Measurements from ENCODE around the gene ACTG2. TPM values are rescaled to one million over a fixed set of nuclear protein-coding genes. Genes with fewer than 3 reads are reported as not detected.

ACTG2 gene
- polyA plus RNA-seq, 1 donor (not counting 4 experiments of a cell fraction or from before 2014, with no cell fraction given): not detected

- Histone ChIP-seq H3K27ac (ENCODE audit: control insufficient read depth, insufficient read depth, low read length) (no peak overlapping the region), H4K20me1 (ENCODE audit: control insufficient read depth, extremely low read depth, insufficient read depth, low read length) (no peaks in the 10 kb centered on the region), H3K4me3 (ENCODE audit: control insufficient read depth in 2 of 3, extremely low read depth in 1 of 3, insufficient read depth in 2 of 3, low read depth in 1 of 3, low read length in 3 of 3) (no peak overlapping the region), H3K27me3 (ENCODE audit: control insufficient read depth, extremely low read depth, insufficient read depth, low read length) (no peaks in the 10 kb centered on the region), H2AFZ (ENCODE audit: control insufficient read depth, low read length) (no peak overlapping the region), H3K36me3 (ENCODE audit: control insufficient read depth in 2 of 2, extremely low read depth in 1 of 2, insufficient read depth in 2 of 2, low read length in 2 of 2) (no peaks in the 10 kb centered on the region), H3K79me2 (ENCODE audit: control insufficient read depth, insufficient read depth, low read length) (no peaks in the 10 kb centered on the region), H3K4me2 (ENCODE audit: control insufficient read depth, extremely low read depth, insufficient read depth, low read depth, low read length) (no peak overlapping the region), H3K4me1 (ENCODE audit: control insufficient read depth, extremely low read depth, insufficient read depth, low read length) (no peaks in the 10 kb centered on the region), H3K9me1 (ENCODE audit: control insufficient read depth, extremely low read depth, insufficient read depth, low read length) (no peaks in the 10 kb centered on the region), H3K9ac (ENCODE audit: control insufficient read depth, extremely low read depth, insufficient read depth, low read length) (no peak overlapping the region), H3K9me3 (ENCODE audit: control insufficient read depth, low read depth, low read length) (no peaks in the 10 kb centered on the region)
- no peak for DNase-seq (ENCODE audit: low read depth, low spot score)
- no peak for TF ChIP-seq EZH2 (IDR thresholded peaks at IDR 0.05; ENCODE audit: low read length)
- TF ChIP-seq, protein P1, sequence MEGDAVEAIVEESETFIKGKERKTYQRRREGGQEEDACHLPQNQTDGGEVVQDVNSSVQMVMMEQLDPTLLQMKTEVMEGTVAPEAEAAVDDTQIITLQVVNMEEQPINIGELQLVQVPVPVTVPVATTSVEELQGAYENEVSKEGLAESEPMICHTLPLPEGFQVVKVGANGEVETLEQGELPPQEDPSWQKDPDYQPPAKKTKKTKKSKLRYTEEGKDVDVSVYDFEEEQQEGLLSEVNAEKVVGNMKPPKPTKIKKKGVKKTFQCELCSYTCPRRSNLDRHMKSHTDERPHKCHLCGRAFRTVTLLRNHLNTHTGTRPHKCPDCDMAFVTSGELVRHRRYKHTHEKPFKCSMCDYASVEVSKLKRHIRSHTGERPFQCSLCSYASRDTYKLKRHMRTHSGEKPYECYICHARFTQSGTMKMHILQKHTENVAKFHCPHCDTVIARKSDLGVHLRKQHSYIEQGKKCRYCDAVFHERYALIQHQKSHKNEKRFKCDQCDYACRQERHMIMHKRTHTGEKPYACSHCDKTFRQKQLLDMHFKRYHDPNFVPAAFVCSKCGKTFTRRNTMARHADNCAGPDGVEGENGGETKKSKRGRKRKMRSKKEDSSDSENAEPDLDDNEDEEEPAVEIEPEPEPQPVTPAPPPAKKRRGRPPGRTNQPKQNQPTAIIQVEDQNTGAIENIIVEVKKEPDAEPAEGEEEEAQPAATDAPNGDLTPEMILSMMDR (optimal IDR thresholded peaks at IDR 0.05 in 1 of 3, IDR thresholded peaks at IDR 0.05 in 1 of 3, conservative IDR thresholded peaks at IDR 0.05 in 1 of 3; ENCODE audit: extremely low read depth in 1 of 3, insufficient read depth in 2 of 3, low read length in 3 of 3): no peak
- no peak for FAIRE-seq
- dilution Hi-C loops (cut with MboI; ENCODE audit: extremely low pct_ligation_motif_present, low sequenced_read_pairs): no loop called here
These were observed 18.9 kb downstream of the ACTG2 start for GRCh38 chr2:73911548-73912208.

- no peaks in the 10 kb centered on the region for H3K9me1 ChIP-seq (ENCODE audit: control insufficient read depth, extremely low read depth, insufficient read depth, low read length)
- H3K4me1 ChIP-seq (ENCODE audit: control insufficient read depth, extremely low read depth, insufficient read depth, low read length): no peaks in the 10 kb centered on the region
- TF ChIP-seq, protein P1 (optimal IDR thresholded peaks at IDR 0.05 in 1 of 3, IDR thresholded peaks at IDR 0.05 in 1 of 3, conservative IDR thresholded peaks at IDR 0.05 in 1 of 3; ENCODE audit: extremely low read depth in 1 of 3, insufficient read depth in 2 of 3, low read length in 3 of 3): no peak
- no peak for TF ChIP-seq EZH2 (IDR thresholded peaks at IDR 0.05; ENCODE audit: low read length)
- no peaks in the 10 kb centered on the region for H3K79me2 ChIP-seq (ENCODE audit: control insufficient read depth, insufficient read depth, low read length)
- no peaks in the 10 kb centered on the region for H3K36me3 ChIP-seq (ENCODE audit: control insufficient read depth in 2 of 2, extremely low read depth in 1 of 2, insufficient read depth in 2 of 2, low read length in 2 of 2)
- H3K9me3 ChIP-seq (ENCODE audit: control insufficient read depth, low read depth, low read length): no peaks in the 10 kb centered on the region
- FAIRE-seq: no peak
- no peak for DNase-seq (ENCODE audit: low read depth, low spot score)
- H3K4me3 ChIP-seq (ENCODE audit: control insufficient read depth in 2 of 3, extremely low read depth in 1 of 3, insufficient read depth in 2 of 3, low read depth in 1 of 3, low read length in 3 of 3): no peak overlapping the region
- no peak overlapping the region for H3K9ac ChIP-seq (ENCODE audit: control insufficient read depth, extremely low read depth, insufficient read depth, low read length)
- H2AFZ ChIP-seq (ENCODE audit: control insufficient read depth, low read length): no peak overlapping the region
- dilution Hi-C loops (cut with MboI; ENCODE audit: extremely low pct_ligation_motif_present, low sequenced_read_pairs): no loop called here
- no peaks in the 10 kb centered on the region for H4K20me1 ChIP-seq (ENCODE audit: control insufficient read depth, extremely low read depth, insufficient read depth, low read length)
- H3K27ac ChIP-seq (ENCODE audit: control insufficient read depth, insufficient read depth, low read length): no peak overlapping the region
- H3K27me3 ChIP-seq (ENCODE audit: control insufficient read depth, extremely low read depth, insufficient read depth, low read length): no peaks in the 10 kb centered on the region
- no peak overlapping the region for H3K4me2 ChIP-seq (ENCODE audit: control insufficient read depth, extremely low read depth, insufficient read depth, low read depth, low read length)
These were observed 20.7 kb downstream of the ACTG2 start for GRCh38 chr2:73913414-73914054.

Data from keratinocyte (primary cell).